GF-D8 (cell line): ENCODE data around the gene STMP1.
"Not testable (repeated sequence)": the region's sequence is repeated elsewhere in the genome, so short reads cannot be mapped to it uniquely, and the experiment has no call there.

Experiments
- DNase-seq: peaks from one replicate; lab custom pipeline; 2025; lab: John Stamatoyannopoulos, UW

Gene STMP1

GRCh38 chr7:135665042-135665441, 2.7 kb downstream of the STMP1 start:
- DNase-seq: no peak

GRCh38 chr7:135666156-135666555, 3.8 kb downstream of the STMP1 start:
- no peak for DNase-seq

- no peak for DNase-seq
These were observed 4.5 kb downstream of the STMP1 start for GRCh38 chr7:135666846-135667245.

GRCh38 chr7:135667626-135668025, 5.3 kb downstream of the STMP1 start:
- DNase-seq: not testable (repeated sequence)

GRCh38 chr7:135668852-135669395, 6.6 kb downstream of the STMP1 start:
- not testable (repeated sequence) for DNase-seq

GRCh38 chr7:135669774-135670173, 7.5 kb downstream of the STMP1 start:
- DNase-seq: no peak

- no peak for DNase-seq
These were observed 7.9 kb downstream of the STMP1 start for GRCh38 chr7:135670179-135670578.

- DNase-seq: peak; percentile 25
These were observed 10.4 kb downstream of the STMP1 start for GRCh38 chr7:135672560-135673359.

GRCh38 chr7:135673360-135673706, 11.0 kb downstream of the STMP1 start:
- DNase-seq: no peak

- no peak for DNase-seq
These were observed 16.6 kb downstream of the STMP1 start for GRCh38 chr7:135678612-135679575.

GRCh38 chr7:135681762-135682161, 19.4 kb downstream of the STMP1 start:
- no peak for DNase-seq

GRCh38 chr7:135682191-135682590, 19.9 kb downstream of the STMP1 start:
- no peak for DNase-seq

GRCh38 chr7:135683609-135684008, 21.3 kb downstream of the STMP1 start:
- DNase-seq: no peak

- no peak for DNase-seq
These were observed 21.8 kb downstream of the STMP1 start for GRCh38 chr7:135684136-135684535.

GRCh38 chr7:135684699-135685098, 22.4 kb downstream of the STMP1 start:
- no peak for DNase-seq

GRCh38 chr7:135685306-135686084, 23.2 kb downstream of the STMP1 start:
- DNase-seq: no peak

- DNase-seq: no peak
These were observed 25.2 kb downstream of the STMP1 start for GRCh38 chr7:135687466-135687865.

GRCh38 chr7:135690566-135690965, 28.3 kb downstream of the STMP1 start:
- no peak for DNase-seq

GRCh38 chr7:135692055-135692454, 29.7 kb downstream of the STMP1 start:
- peak; percentile 23 for DNase-seq

GRCh38 chr7:135692606-135693005, 30.3 kb downstream of the STMP1 start:
- DNase-seq: not testable (repeated sequence)

GRCh38 chr7:135693558-135693957, 31.2 kb downstream of the STMP1 start:
- no peak for DNase-seq
